ENCODE results near the gene DSE. TPM values are rescaled to one million over a fixed set of nuclear protein-coding genes. Genes with fewer than 3 reads are reported as not detected.

Gene DSE
- total RNA-seq, 1 donor: 50.7 TPM

- no peak overlapping the region for H3K4me3 ChIP-seq (ENCODE audit: low read depth, low read length)
- DNase-seq (ENCODE audit: low read depth): no peak
- no peak for TF ChIP-seq CTCF (IDR thresholded peaks at IDR 0.05; ENCODE audit: insufficient read depth, low read length)
Measured at GRCh38 chr6:116351101-116351500, 19.6 kb upstream of the DSE start.

GRCh38 chr6:116352515-116353471 lies 18.0 kb upstream of the DSE start:
- no peak for TF ChIP-seq CTCF (IDR thresholded peaks at IDR 0.05; ENCODE audit: insufficient read depth, low read length)
- DNase-seq (ENCODE audit: low read depth): peak; percentile 71
- no peak overlapping the region for H3K4me3 ChIP-seq (ENCODE audit: low read depth, low read length)

- TF ChIP-seq CTCF (IDR thresholded peaks at IDR 0.05; ENCODE audit: insufficient read depth, low read length): no peak
- DNase-seq (ENCODE audit: low read depth): no peak
- no peak overlapping the region for H3K4me3 ChIP-seq (ENCODE audit: low read depth, low read length)
Measured at GRCh38 chr6:116354236-116354635, 16.5 kb upstream of the DSE start.

GRCh38 chr6:116355796-116356195 lies 15.0 kb upstream of the DSE start:
- no peak for DNase-seq (ENCODE audit: low read depth)
- no peak overlapping the region for H3K4me3 ChIP-seq (ENCODE audit: low read depth, low read length)
- TF ChIP-seq CTCF (IDR thresholded peaks at IDR 0.05; ENCODE audit: insufficient read depth, low read length): no peak

GRCh38 chr6:116359131-116359530 lies 11.6 kb upstream of the DSE start:
- DNase-seq (ENCODE audit: low read depth): no peak
- H3K4me3 ChIP-seq (ENCODE audit: low read depth, low read length): no peak overlapping the region
- no peak for TF ChIP-seq CTCF (IDR thresholded peaks at IDR 0.05; ENCODE audit: insufficient read depth, low read length)

- DNase-seq (ENCODE audit: low read depth): no peak
- H3K4me3 ChIP-seq (ENCODE audit: low read depth, low read length): no peak overlapping the region
- TF ChIP-seq CTCF (IDR thresholded peaks at IDR 0.05; ENCODE audit: insufficient read depth, low read length): no peak
Measured at GRCh38 chr6:116359835-116360234, 10.9 kb upstream of the DSE start.

All from fibroblast of the aortic adventitia (primary cell).